Gastrocnemius medialis (tissue), 4 donors: ENCODE results near the gene RETREG1. TPM values are rescaled to one million over a fixed set of nuclear protein-coding genes. Genes with fewer than 3 reads are reported as not detected.
"Not testable (repeated sequence)": the region's sequence is repeated elsewhere in the genome, so short reads cannot be mapped to it uniquely, and the experiment has no call there.

Experiments
- ATAC-seq, 2 donors: fragments of 150-250 bp; one replicate each; pipeline ENCODE4 v1.9.1; 2016
- DNase-seq, 2 donors: peaks; one replicate each; pipeline ENCODE4 v3.0.0-alpha.2; 2019
- H3K27ac ChIP-seq, 4 donors: fragments of 200-600 bp; sonication (generic); 1 replicate in 1 of 4; 2 replicates in 3 of 4; pipeline ENCODE4 v1.5.1; 2016 to 2018; ENCODE audit warnings: mild to moderate bottlenecking in 2 of 4, moderate library complexity in 1 of 4
- H3K27me3 ChIP-seq, 3 donors: fragments of 200-600 bp; sonication (generic) in 2 of 3; 1 replicate in 1 of 3; 2 replicates in 2 of 3; pipeline versions ENCODE4 v1.5.1 to v1.6.0; 2016 to 2019; ENCODE audit warnings: mild to moderate bottlenecking in 1 of 3, moderate library complexity in 1 of 3
- H3K36me3 ChIP-seq, 2 donors: fragments of 200-600 bp; sonication (generic) in 1 of 2; one replicate each; pipeline ENCODE4 v1.5.1; 2017 to 2018
- H3K4me1 ChIP-seq, 2 donors: fragments of 200-600 bp; sonication (generic) in 1 of 2; one replicate each; pipeline ENCODE4 v1.5.1; 2016 to 2017; ENCODE audit warnings: mild to moderate bottlenecking in 2 of 2
- H3K4me3 ChIP-seq, 4 donors: fragments of 200-600 bp; sonication (generic) in 3 of 4; 1 replicate in 1 of 4; 2 replicates in 3 of 4; pipeline ENCODE4 v1.5.1; 2016 to 2019; ENCODE audit warnings: mild to moderate bottlenecking in 2 of 4
- H3K9me3 ChIP-seq, 3 donors: fragments of 200-600 bp; sonication (generic) in 2 of 3; 1 replicate in 1 of 3; 2 replicates in 2 of 3; pipeline ENCODE4 v1.5.1; 2016 to 2019
- POLR2A ChIP-seq, 2 donors: fragments of 450-650 bp; IDR thresholded peaks; one replicate each; pipeline ENCODE4 v1.6.1; 2017; ENCODE audit warnings: antibody characterized with exemption in 2 of 2, mild to moderate bottlenecking in 2 of 2, moderate library complexity in 2 of 2
- in situ Hi-C, 4 donors: fragments of 200-750 bp; cut with MboI; loops; one replicate each; pipeline versions ENCODE4 v1.15.0 to v1.8.0; 2017; ENCODE audit warnings: low sequenced_read_pairs in 4 of 4
- intact Hi-C: fragments of 100-400 bp; cut with DNase I; formaldehyde crosslinking; loops from one replicate; pipeline ENCODE4 v1.15.1; 2023; ENCODE audit warnings: low total_unique reads
- total RNA-seq, 4 donors: library from RNA; depleted of rRNA; stranded (reverse); fragments of >200 nt; gene quantifications; one replicate each; pipeline versions ENCODE4 v1.1.0 to v1.2.3, GENCODE V29; 2016
- TF ChIP-seq, protein P1 (sequence below), 5 experiments: fragments of 450-650 bp in 3 of 5; fragments of 200-600 bp in 2 of 5; sonication (generic) in 2 of 5; IDR thresholded peaks in 4 of 5; conservative IDR thresholded peaks in 1 of 5; 1 replicate in 4 of 5; 2 replicates in 1 of 5; pipeline ENCODE4 v1.5.1; 2016 to 2019; ENCODE audit warnings: antibody characterized with exemption in 5 of 5, mild to moderate bottlenecking in 3 of 5, moderate library complexity in 3 of 5

The RETREG1 gene
- total RNA-seq, 4 donors from 2014 or later = 94.2 to 380 (median 305) TPM

- intact Hi-C loops (no loop called here), in situ Hi-C loops (loop anchor here in 1 of 4 donors (25.0 kb wide), 1 partner anchor 276 kb away; no protein-coding TSS in a partner anchor)
- peak in 1 of 2 donors; percentile 33 for ATAC-seq
- Histone ChIP-seq H3K4me3 (no peak overlapping the region), H3K36me3 (no peaks in the 10 kb centered on the region), H3K9me3 (no peaks in the 10 kb centered on the region), H3K4me1 (no peaks in the 10 kb centered on the region), H3K27me3 (no peaks in the 10 kb centered on the region), H3K27ac (no peak overlapping the region)
- TF ChIP-seq, protein P1, sequence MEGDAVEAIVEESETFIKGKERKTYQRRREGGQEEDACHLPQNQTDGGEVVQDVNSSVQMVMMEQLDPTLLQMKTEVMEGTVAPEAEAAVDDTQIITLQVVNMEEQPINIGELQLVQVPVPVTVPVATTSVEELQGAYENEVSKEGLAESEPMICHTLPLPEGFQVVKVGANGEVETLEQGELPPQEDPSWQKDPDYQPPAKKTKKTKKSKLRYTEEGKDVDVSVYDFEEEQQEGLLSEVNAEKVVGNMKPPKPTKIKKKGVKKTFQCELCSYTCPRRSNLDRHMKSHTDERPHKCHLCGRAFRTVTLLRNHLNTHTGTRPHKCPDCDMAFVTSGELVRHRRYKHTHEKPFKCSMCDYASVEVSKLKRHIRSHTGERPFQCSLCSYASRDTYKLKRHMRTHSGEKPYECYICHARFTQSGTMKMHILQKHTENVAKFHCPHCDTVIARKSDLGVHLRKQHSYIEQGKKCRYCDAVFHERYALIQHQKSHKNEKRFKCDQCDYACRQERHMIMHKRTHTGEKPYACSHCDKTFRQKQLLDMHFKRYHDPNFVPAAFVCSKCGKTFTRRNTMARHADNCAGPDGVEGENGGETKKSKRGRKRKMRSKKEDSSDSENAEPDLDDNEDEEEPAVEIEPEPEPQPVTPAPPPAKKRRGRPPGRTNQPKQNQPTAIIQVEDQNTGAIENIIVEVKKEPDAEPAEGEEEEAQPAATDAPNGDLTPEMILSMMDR (IDR thresholded peaks at IDR 0.05 in 4 of 5, conservative IDR thresholded peaks at IDR 0.05 in 1 of 5) = peak in 2 of 5 experiments; percentile 16 to 31
- TF ChIP-seq POLR2A (IDR thresholded peaks at IDR 0.05) = no peak
- no peak for DNase-seq
Measured at GRCh38 chr5:16437977-16438376, 178.8 kb downstream of the RETREG1 start.

DNA sequence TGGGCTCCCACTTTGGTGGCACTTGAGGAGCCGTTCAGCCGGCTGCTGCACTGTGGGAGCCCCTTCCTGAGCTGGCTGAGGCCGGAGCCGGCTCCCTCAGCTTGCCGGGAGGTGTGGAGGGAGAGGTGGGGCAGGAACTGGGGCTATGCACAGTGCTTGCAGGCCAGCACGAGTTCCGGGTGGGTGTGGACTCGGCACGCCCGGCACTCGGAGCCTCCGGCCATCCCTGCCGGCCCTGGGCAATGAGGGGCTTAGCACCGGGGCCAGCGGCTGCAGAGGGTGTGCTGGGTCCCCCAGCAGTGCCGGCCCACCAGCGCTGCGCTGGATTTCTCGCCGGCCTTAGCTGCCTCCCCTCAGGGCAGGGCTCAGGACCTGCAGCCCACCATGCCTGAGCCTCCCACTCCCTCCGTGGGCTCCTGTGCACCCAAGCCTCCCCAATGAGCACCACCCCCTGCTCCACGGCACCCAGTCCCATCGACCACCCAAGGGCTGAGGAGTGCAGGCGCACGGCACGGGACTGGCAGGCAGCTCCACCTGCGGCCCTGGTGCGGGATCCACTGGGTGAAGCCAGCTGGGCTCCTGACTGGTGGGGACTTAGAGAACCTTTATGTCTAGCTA, 180.6 kb downstream of the RETREG1 start:
- in situ Hi-C loops = loop anchor here in 1 of 4 donors (25.0 kb wide), 1 partner anchor 274 kb away; no protein-coding TSS in a partner anchor
- not testable (repeated sequence) for H3K36me3 ChIP-seq, ATAC-seq

DNA sequence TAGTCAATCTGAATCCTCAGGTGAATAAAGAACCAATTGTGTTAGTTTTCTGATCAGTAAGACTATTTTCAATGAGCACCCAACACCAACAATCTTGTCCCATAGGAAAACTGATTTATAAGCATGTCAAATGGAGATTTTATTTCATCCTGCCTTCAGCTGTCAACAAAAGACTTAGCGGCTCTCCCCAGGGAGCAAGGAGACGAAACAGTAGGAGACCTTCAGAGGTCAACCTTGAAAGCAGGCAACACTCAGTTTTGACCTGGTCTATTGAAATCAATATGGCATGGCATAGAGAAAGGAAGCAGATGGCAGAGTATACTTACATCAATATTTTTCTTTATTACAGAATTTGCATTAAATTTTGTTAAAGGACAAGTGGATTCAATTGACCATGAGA, 185.3 kb downstream of the RETREG1 start:
- no peaks in the 10 kb centered on the region for H3K27me3 ChIP-seq
- H3K4me1 ChIP-seq = no peaks in the 10 kb centered on the region
- ATAC-seq = no peak
- no peak overlapping the region for H3K27ac ChIP-seq
- intact Hi-C loops = no loop called here
- no peak for DNase-seq
- in situ Hi-C loops = loop anchor here in 1 of 4 donors (25.0 kb wide), 1 partner anchor 269 kb away; no protein-coding TSS in a partner anchor
- no peaks in the 10 kb centered on the region for H3K9me3 ChIP-seq
- TF ChIP-seq, protein P1 (IDR thresholded peaks at IDR 0.05 in 4 of 5, conservative IDR thresholded peaks at IDR 0.05 in 1 of 5) = no peak
- TF ChIP-seq POLR2A (IDR thresholded peaks at IDR 0.05) = no peak
- H3K36me3 ChIP-seq = no peaks in the 10 kb centered on the region
- no peak overlapping the region for H3K4me3 ChIP-seq

More for the DNA sequence above, 180.6 kb downstream of the RETREG1 start:
- intact Hi-C loops, DNase-seq, H3K9me3 ChIP-seq, H3K27me3 ChIP-seq, H3K27ac ChIP-seq, H3K4me1 ChIP-seq, H3K4me3 ChIP-seq: not testable (repeated sequence)

DNA sequence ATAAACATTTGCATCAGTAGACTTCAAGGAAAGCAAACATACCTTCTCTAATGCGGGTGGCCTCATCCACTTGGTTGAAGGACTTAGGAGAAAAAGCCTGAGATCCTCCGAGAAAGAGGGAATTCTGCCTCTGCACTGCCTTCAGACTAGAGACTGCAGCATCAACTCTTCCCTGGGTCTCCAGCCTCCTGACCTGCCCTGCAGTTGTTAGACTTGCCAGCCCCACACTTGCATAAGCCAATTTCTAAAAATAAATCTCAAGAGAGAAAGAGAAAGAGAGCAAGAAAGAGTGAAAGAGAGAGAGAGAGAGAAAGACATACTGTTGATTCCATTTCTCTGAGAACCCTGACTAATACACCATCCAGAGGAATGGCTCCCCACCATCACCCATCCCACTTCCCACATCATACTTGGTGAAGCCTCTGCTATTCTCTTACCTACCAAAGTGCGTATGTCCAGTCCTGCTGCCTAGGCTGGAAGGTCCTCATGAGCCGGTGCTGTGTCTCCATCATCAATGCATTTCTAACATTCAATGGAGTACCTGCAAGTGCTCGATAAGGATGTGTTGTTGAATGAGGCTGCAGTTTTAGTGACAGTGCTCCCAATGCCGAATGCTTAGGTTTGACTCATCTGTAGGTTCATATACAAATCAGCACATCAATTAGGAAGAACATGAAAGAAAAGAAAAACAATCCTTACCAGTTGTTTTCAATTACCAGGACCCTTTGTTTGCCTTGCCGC, 186.3 kb downstream of the RETREG1 start:
- Histone ChIP-seq H3K9me3 (no peaks in the 10 kb centered on the region), H3K27ac (no peak overlapping the region), H3K4me1 (no peaks in the 10 kb centered on the region), H3K27me3 (no peaks in the 10 kb centered on the region), H3K36me3 (no peaks in the 10 kb centered on the region), H3K4me3 (no peak overlapping the region)
- no peak for ATAC-seq
- in situ Hi-C loops = loop anchor here in 1 of 4 donors (25.0 kb wide), 1 partner anchor 268 kb away; no protein-coding TSS in a partner anchor
- TF ChIP-seq, protein P1 (IDR thresholded peaks at IDR 0.05 in 4 of 5, conservative IDR thresholded peaks at IDR 0.05 in 1 of 5) = no peak
- intact Hi-C loops = no loop called here
- no peak for DNase-seq

GRCh38 chr5:16428359-16428758, 188.4 kb downstream of the RETREG1 start:
- H3K36me3 ChIP-seq = no peaks in the 10 kb centered on the region
- intact Hi-C loops (no loop called here), in situ Hi-C loops (loop anchor here in 1 of 4 donors (25.0 kb wide), 1 partner anchor 266 kb away; no protein-coding TSS in a partner anchor)
- H3K4me1 ChIP-seq = no peaks in the 10 kb centered on the region
- no peak overlapping the region for H3K4me3 ChIP-seq
- no peaks in the 10 kb centered on the region for H3K27me3 ChIP-seq
- DNase-seq (no peak), ATAC-seq (no peak)
- no peak overlapping the region for H3K27ac ChIP-seq
- no peak for TF ChIP-seq POLR2A (IDR thresholded peaks at IDR 0.05)
- TF ChIP-seq, protein P1 (IDR thresholded peaks at IDR 0.05 in 4 of 5, conservative IDR thresholded peaks at IDR 0.05 in 1 of 5) = no peak
- no peaks in the 10 kb centered on the region for H3K9me3 ChIP-seq
